AG20443 (cell line): ENCODE data around the gene PPFIBP1.

Experiments
- DNase-seq: peaks from one replicate; pipeline ENCODE4 v3.0.0; 2012; ENCODE audit warnings: low spot score, mixed read lengths

PPFIBP1 gene

GRCh38 chr12:27513155-27513824 is 10.7 kb upstream of the PPFIBP1 start:
- no peak for DNase-seq

- DNase-seq = no peak
Measured at GRCh38 chr12:27515671-27516070, 8.3 kb upstream of the PPFIBP1 start.

- DNase-seq = no peak
Measured at GRCh38 chr12:27516625-27517024, 7.4 kb upstream of the PPFIBP1 start.

- no peak for DNase-seq
Measured at GRCh38 chr12:27517546-27517945, 6.5 kb upstream of the PPFIBP1 start.

- DNase-seq = no peak
Measured at GRCh38 chr12:27517961-27518665, 5.9 kb upstream of the PPFIBP1 start.

- peak; percentile 77 for DNase-seq
Measured at GRCh38 chr12:27521066-27521465, 2.9 kb upstream of the PPFIBP1 start.

- DNase-seq = no peak
Measured at GRCh38 chr12:27521981-27522380, 2.0 kb upstream of the PPFIBP1 start.

GRCh38 chr12:27523305-27523641 is 733 bp upstream of the PPFIBP1 start:
- no peak for DNase-seq

- DNase-seq = no peak
Measured at GRCh38 chr12:27524494-27524835, 459 bp downstream of the PPFIBP1 start.

- DNase-seq = peak; percentile 72
Measured at GRCh38 chr12:27524839-27525753, 1.1 kb downstream of the PPFIBP1 start.

- DNase-seq = no peak
Measured at GRCh38 chr12:27527512-27527911, 3.5 kb downstream of the PPFIBP1 start.

- DNase-seq = no peak
Measured at GRCh38 chr12:27528788-27529187, 4.8 kb downstream of the PPFIBP1 start.

GRCh38 chr12:27530157-27530922 is 6.3 kb downstream of the PPFIBP1 start:
- DNase-seq = no peak

GRCh38 chr12:27531896-27532295 is 7.9 kb downstream of the PPFIBP1 start:
- no peak for DNase-seq

- DNase-seq = no peak
Measured at GRCh38 chr12:27534060-27534764, 10.2 kb downstream of the PPFIBP1 start.

- DNase-seq = no peak
Measured at GRCh38 chr12:27534765-27535161, 10.8 kb downstream of the PPFIBP1 start.

GRCh38 chr12:27535318-27535717 is 11.3 kb downstream of the PPFIBP1 start:
- DNase-seq = no peak

- DNase-seq = peak; percentile 51
Measured at GRCh38 chr12:27537855-27538675, 14.1 kb downstream of the PPFIBP1 start.

GRCh38 chr12:27539191-27539631 is 15.2 kb downstream of the PPFIBP1 start:
- DNase-seq = no peak

- no peak for DNase-seq
Measured at GRCh38 chr12:27541031-27541719, 17.2 kb downstream of the PPFIBP1 start.
